Endometrium (tissue), 2 donors: ENCODE results near the gene MCF2L2.

Experiments
- FAIRE-seq: peaks from 2 replicates; lab custom pipeline; 2012; peaks lifted over from hg19 to GRCh38; lab: Jason Lieb, UNC
- donor health status: control.
- donor health status: control.

Gene MCF2L2

GRCh38 chr3:183324083-183324482 is 104.3 kb downstream of the MCF2L2 start:
- FAIRE-seq = no peak

DNA sequence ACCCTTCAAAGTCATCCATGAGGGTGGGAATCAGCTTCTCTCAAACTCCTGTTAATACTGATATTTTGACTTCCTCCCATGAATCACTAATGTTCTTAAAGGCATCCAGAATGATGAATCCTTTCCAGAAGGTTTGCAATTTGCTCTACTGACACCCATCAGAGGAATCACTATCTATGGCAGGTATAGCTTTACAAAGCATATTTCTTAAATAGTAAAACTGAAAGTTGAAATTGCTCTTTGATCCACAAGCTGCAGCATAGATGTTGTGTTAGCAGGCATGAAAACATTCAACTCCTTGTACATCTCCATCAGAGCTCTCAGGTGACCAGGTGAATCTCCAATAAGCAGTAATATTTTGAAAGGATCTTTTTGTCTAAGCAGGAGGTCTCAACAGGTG is 109.0 kb downstream of the MCF2L2 start:
- FAIRE-seq = no peak

DNA sequence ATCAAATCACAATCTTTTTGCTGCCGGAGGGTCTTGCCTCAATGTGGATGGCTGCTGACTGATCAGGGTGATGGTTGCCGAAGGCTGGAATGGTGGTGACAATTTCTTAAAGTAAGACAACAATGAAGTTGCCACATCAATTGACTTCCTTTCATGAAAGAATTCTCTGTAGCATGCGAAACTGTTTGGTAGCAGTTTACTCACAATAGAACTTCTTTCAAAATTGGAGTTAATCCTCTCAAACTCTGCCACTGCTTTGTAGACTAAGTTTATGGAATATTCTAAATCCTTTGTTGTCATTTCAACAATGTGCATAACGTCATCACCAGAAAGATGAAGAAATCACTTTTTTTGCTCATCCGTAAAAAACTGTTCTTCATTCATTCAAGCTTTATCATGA is 109.5 kb downstream of the MCF2L2 start:
- FAIRE-seq = no peak

GRCh38 chr3:183317886-183318865 is 110.2 kb downstream of the MCF2L2 start:
- FAIRE-seq = no peak

GRCh38 chr3:183317271-183317670 is 111.1 kb downstream of the MCF2L2 start:
- FAIRE-seq = no peak

DNA sequence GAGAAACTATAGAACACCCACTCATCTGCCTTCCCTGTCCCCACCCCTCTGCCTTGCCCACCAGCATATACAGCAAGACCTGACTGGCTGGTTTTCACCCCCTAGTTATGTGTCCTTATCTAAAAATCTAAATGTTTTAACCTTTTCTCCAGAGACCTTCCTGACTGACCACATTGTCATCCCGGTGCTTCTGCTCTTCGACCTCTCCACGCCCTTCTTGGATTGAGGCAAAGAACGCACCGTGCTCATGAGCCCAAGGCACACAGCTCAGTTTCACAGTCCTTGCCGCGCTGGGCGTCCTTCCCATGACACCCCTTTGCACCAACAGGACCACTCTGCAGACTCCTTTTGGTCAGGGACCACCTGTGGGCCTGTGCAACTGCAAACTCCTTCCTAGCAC is 112.7 kb downstream of the MCF2L2 start:
- no peak for FAIRE-seq

DNA sequence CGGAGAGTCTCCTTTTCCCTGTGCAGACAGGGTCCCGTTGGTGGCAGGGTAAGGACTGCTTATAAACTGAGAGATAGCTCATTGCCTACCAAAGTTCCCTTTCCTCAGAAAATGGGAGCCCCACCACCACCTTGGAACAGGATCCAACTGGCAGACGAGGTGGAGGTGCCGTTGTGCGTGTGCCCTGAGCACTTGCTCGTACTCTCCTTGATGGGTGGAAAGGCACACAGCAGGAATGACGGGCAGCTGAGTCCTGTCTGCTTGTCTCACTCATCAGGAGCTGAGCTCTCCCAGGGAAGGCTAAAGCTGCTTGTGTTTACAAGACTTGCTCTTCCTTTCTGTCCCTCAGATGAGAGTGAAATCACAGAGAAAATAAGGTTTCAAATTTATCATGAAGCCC is 114.7 kb downstream of the MCF2L2 start:
- no peak for FAIRE-seq

DNA sequence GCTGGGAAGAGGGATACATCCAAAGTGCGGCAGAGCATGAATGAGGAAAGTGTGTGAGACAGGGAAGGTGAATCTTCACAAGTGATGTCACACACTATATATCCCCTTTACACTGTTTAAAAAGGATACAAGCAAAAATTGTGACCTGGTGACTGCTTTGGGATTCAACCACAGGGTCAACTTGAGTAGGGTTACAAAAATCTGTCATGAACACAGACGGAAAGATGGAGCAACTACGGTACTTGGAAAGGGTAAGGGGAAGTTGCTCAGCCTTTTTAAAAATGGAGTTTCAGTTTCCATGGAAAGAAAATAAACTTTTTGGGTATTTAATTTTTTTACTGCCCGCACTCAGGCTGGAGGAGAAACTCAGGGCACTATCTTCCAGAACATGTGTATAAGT is 115.1 kb downstream of the MCF2L2 start:
- no peak for FAIRE-seq

DNA sequence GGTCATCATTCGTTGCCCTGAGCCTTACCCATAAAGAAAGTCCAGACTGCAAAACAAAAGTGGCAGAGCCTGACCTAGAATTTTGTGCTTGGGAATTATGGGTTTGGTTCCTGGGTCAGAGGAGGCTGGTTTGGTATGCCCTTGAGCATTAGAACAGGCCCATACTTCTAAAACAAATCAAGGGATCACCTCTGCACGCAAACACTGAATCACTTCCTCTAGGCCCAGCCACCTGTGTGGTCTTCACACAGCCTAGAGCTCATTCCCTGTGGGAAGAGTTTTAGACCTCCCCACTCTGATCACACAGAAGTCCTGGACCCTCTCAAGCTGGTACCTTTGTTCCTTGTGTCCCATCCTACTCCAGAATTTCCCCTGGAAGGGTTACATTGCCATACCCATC is 116.0 kb downstream of the MCF2L2 start:
- FAIRE-seq = no peak

DNA sequence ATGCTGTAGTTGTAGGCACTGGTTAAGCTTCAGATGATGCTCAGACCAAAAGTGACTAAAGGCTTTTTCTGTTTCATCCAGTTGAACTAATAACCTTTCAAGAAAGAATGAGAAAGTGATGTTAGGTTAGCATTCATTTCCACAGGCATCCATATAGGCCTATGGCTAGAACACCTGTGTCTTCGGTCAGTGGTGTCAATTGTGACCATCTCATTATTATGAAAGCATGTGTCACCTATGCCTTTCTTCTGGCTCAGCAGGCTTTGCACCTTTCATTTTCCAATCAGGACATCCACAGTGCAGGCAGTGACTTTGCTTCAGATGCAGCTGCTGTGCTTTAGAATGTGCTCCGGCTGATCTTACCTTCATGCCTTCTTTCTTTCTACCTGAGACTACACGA is 117.5 kb downstream of the MCF2L2 start:
- FAIRE-seq = no peak

DNA sequence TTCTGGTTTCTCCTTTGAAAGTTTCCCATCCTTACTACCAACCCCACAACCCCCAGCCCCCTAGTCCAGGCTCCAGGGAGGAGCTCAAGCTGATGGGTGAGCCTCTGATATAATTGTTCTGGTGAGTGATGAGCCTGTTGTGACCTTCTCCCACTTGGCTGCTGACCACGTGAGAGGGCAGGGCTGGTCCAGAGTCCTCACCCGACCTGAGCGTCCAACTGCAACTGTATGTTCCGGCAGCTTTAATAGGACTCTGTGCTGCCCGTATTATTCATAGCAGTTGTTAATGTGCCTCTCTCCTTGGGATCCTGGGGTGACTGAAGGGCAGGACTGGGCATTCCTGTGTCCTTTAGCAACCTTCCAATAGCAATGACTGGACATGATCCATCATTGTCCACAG is 119.1 kb downstream of the MCF2L2 start:
- FAIRE-seq = no peak

GRCh38 chr3:183308751-183309150 is 119.7 kb downstream of the MCF2L2 start:
- no peak for FAIRE-seq

GRCh38 chr3:183307749-183308148 is 120.7 kb downstream of the MCF2L2 start:
- FAIRE-seq = no peak

GRCh38 chr3:183306798-183307671 is 121.4 kb downstream of the MCF2L2 start:
- no peak for FAIRE-seq

GRCh38 chr3:183303690-183304089 is 124.7 kb downstream of the MCF2L2 start:
- FAIRE-seq = no peak

GRCh38 chr3:183301937-183302580 is 126.4 kb downstream of the MCF2L2 start:
- no peak for FAIRE-seq

DNA sequence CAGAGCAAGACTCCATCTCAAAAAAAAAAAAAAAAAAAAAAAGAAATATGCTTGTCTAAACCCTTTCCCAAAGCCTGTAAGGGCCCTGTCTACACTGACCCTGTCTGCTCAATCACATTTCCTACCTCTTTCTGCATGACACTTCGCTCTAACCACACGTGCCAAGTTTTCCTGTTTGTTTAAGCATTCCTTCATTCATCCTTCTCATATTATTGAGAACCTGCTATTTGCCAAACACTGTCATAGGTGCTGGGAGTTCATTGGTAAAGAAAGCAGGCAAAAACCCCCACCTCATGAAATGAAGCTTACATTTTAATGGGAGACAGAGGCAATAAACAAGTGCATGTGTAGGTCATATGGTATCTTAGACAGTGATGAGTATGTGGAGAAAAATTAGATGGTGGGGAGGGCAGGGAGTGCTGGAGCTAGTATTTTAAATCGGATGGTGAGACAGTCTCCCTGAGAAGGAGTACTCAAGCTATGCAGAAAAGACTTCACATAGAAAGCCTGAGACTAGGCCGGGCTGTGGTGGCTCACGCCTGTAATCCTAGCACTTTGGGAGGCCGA is 127.3 kb downstream of the MCF2L2 start:
- FAIRE-seq = no peak

- no peak for FAIRE-seq
These were observed 128.4 kb downstream of the MCF2L2 start for GRCh38 chr3:183299976-183300375.

- FAIRE-seq = no peak
These were observed 129.7 kb downstream of the MCF2L2 start for GRCh38 chr3:183298701-183299153.

DNA sequence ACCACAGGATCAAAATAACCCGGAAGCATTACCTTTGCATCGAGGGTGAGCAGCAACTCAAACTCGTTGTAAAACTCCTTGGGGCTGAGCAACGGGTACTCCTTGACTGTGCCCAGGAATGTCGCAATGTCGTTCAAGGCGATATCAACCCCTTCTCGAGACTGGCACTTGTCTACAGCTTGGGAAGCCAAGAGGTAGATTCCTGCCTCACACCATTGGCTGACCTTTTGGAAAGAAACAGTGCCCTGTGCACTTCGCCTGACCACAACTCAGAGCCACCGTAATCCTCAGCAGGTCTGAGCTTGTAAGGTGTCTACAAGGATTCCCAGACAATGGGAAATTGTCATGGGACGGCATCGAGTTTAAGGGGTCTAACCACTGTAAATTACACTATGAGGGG is 131.5 kb downstream of the MCF2L2 start:
- FAIRE-seq = no peak

DNA sequence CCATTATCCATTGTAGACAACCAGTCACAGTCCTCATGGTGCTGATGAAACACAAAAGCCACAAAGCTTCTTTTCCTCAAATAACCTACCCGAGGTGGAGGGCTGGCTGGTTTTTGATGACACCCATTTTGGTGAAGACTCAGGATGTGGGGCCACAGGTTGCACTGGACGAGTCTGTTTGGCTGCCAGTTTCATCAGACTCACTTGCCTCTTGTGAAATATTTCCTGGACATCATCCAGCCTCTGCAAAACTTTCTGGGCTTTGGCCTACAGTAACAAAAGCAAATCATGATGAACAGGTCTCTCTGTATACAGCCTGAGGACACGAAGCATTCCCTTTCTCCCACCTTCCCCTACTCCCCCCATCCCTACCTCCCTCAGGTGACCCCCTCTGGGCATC is 133.2 kb downstream of the MCF2L2 start:
- no peak for FAIRE-seq

- no peak for FAIRE-seq
These were observed 134.5 kb downstream of the MCF2L2 start for GRCh38 chr3:183293966-183294365.
